Neural cell (in vitro differentiated cells): Measurements from ENCODE around the gene MRPL10.

Experiments used
- CTCF ChIP-seq: fragments of 450-650 bp; IDR thresholded peaks from 2 replicates; pipeline ENCODE4 v1.5.1; 2014; ENCODE audit warnings: antibody characterized with exemption, mild to moderate bottlenecking, moderate library complexity; ENCODE audit not compliant: poor library complexity, severe bottlenecking
- EP300 ChIP-seq: fragments of 450-650 bp; conservative IDR thresholded peaks from 2 replicates; pipeline ENCODE4 v1.6.1; 2014; ENCODE audit warnings: antibody characterized with exemption, mild to moderate bottlenecking, moderate library complexity; ENCODE audit not compliant: poor library complexity, severe bottlenecking
- TF ChIP-seq, protein P1 (sequence below): IDR thresholded peaks from 2 replicates; pipeline ENCODE4 v1.6.1; 2012; ENCODE audit warnings: borderline replicate concordance

GRCh38 chr17:47844227-47844626, 12.9 kb upstream of the MRPL10 start:
- TF ChIP-seq CTCF (no peak), EP300 (no peak)
- TF ChIP-seq, protein P1, sequence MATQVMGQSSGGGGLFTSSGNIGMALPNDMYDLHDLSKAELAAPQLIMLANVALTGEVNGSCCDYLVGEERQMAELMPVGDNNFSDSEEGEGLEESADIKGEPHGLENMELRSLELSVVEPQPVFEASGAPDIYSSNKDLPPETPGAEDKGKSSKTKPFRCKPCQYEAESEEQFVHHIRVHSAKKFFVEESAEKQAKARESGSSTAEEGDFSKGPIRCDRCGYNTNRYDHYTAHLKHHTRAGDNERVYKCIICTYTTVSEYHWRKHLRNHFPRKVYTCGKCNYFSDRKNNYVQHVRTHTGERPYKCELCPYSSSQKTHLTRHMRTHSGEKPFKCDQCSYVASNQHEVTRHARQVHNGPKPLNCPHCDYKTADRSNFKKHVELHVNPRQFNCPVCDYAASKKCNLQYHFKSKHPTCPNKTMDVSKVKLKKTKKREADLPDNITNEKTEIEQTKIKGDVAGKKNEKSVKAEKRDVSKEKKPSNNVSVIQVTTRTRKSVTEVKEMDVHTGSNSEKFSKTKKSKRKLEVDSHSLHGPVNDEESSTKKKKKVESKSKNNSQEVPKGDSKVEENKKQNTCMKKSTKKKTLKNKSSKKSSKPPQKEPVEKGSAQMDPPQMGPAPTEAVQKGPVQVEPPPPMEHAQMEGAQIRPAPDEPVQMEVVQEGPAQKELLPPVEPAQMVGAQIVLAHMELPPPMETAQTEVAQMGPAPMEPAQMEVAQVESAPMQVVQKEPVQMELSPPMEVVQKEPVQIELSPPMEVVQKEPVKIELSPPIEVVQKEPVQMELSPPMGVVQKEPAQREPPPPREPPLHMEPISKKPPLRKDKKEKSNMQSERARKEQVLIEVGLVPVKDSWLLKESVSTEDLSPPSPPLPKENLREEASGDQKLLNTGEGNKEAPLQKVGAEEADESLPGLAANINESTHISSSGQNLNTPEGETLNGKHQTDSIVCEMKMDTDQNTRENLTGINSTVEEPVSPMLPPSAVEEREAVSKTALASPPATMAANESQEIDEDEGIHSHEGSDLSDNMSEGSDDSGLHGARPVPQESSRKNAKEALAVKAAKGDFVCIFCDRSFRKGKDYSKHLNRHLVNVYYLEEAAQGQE = no peak
